B cell (primary cell): ENCODE measurements around the gene LPO. TPM values are rescaled to one million over a fixed set of nuclear protein-coding genes. Genes with fewer than 3 reads are reported as not detected.

Source experiments
- ATAC-seq: fragments of 200-7000 bp; cut with Tn5 transposase; one replicate; pipeline ENCODE4 v1.10.0; 2021; ENCODE audit warnings: low read depth, mild to moderate bottlenecking, moderate number of reproducible peaks, moderate library complexity
- CTCF ChIA-PET: fragments of 350-600 bp; sonication (Branson Sonifier 250); formaldehyde crosslinking; loops from one replicate; lab custom pipeline; 2021; ENCODE audit warnings: antibody characterized with exemption, inconsistent platforms; lab: Charles Lee
- POLR2A ChIA-PET: fragments of 350-600 bp; sonication (Branson Sonifier 250); formaldehyde crosslinking; loops from one replicate; lab custom pipeline; 2021; ENCODE audit warnings: antibody characterized with exemption; lab: Charles Lee
- DNase-seq: peaks from one replicate; pipeline ENCODE4 v3.0.0; 2013
- H2AFZ ChIP-seq: 2 replicates; pipeline ENCODE4 v1.6.1; 2012; ENCODE audit warnings: mild to moderate bottlenecking, low read depth, low read length; ENCODE audit not compliant: insufficient read depth, poor library complexity, severe bottlenecking
- H3K27ac ChIP-seq, 2 donors: 1 replicate in 1 of 2; 2 replicates in 1 of 2; pipeline ENCODE4 v1.5.1; 2012 to 2013; ENCODE audit warnings: low read length in 2 of 2, mild to moderate bottlenecking in 2 of 2, moderate library complexity in 1 of 2
- H3K27me3 ChIP-seq, 4 experiments: fragments of 200-600 bp in 1 of 4; sonication (generic) in 1 of 4; replicated peaks in 1 of 4; 1 replicate in 2 of 4; 2 replicates in 2 of 4; pipeline versions ENCODE4 v1.6.1 to v1.7.0; 2013 to 2016; ENCODE audit warnings: low read length in 3 of 4, mild to moderate bottlenecking in 2 of 4, mixed read lengths in 1 of 4, moderate library complexity in 1 of 4; ENCODE audit not compliant: insufficient read depth in 4 of 4, control insufficient read depth in 3 of 4; ENCODE audit errors: control extremely low read depth in 1 of 4
- H3K36me3 ChIP-seq, 2 experiments: replicated peaks in 1 of 2; 1 replicate in 1 of 2; 2 replicates in 1 of 2; pipeline versions ENCODE4 v1.6.1 to v1.7.1; 2013; ENCODE audit warnings: low read length in 1 of 2; ENCODE audit not compliant: insufficient read depth in 2 of 2, control insufficient read depth in 1 of 2; ENCODE audit errors: control extremely low read depth in 1 of 2, extremely low read depth in 1 of 2
- H3K4me1 ChIP-seq, 2 donors: fragments of 200-600 bp in 1 of 2; sonication (generic) in 1 of 2; 1 replicate in 1 of 2; 2 replicates in 1 of 2; pipeline versions ENCODE4 v1.5.1 to v1.6.1; 2013 to 2017; ENCODE audit warnings: low read length in 2 of 2; ENCODE audit not compliant: control insufficient read depth in 2 of 2, insufficient read depth in 2 of 2
- H3K4me2 ChIP-seq: replicated peaks from 2 replicates; pipeline ENCODE3; 2012; ENCODE audit warnings: mild to moderate bottlenecking, low read depth, low read length; ENCODE audit not compliant: poor library complexity, severe bottlenecking
- H3K4me3 ChIP-seq, 5 experiments: fragments of 200-600 bp in 1 of 5; sonication (generic) in 1 of 5; 1 replicate in 3 of 5; 2 replicates in 2 of 5; pipeline versions ENCODE4 v1.5.1 to v1.7.0; 2011 to 2016; ENCODE audit warnings: low read length in 4 of 5, mild to moderate bottlenecking in 4 of 5, low read depth in 2 of 5, control low read depth in 1 of 5, moderate library complexity in 1 of 5; ENCODE audit not compliant: insufficient read depth in 1 of 5; ENCODE audit errors: control extremely low read depth in 1 of 5, extremely low read depth in 1 of 5
- H3K79me2 ChIP-seq: fragments of 200-600 bp; sonication (generic); one replicate; pipeline ENCODE4 v1.6.0; 2016; ENCODE audit warnings: low read length; ENCODE audit not compliant: control insufficient read depth, insufficient read depth
- H3K9ac ChIP-seq: fragments of 200-600 bp; sonication (generic); 2 replicates; pipeline ENCODE4 v1.6.1; 2017; ENCODE audit warnings: mild to moderate bottlenecking, low read length, moderate library complexity
- H3K9me3 ChIP-seq, 3 donors: one replicate each; pipeline versions ENCODE4 v1.6.1 to v1.7.1; 2013; ENCODE audit warnings: low read length in 2 of 3; ENCODE audit not compliant: control insufficient read depth in 2 of 3, insufficient read depth in 1 of 3; ENCODE audit errors: control extremely low read depth in 1 of 3
- H4K20me1 ChIP-seq: 2 replicates; pipeline ENCODE4 v1.6.0; 2012; ENCODE audit warnings: mild to moderate bottlenecking, low read length; ENCODE audit not compliant: insufficient read depth, control insufficient read depth, poor library complexity, severe bottlenecking
- H3K27ac Mint-ChIP-seq: one replicate; pipeline ENCODE4 v1.8.0; 2021; ENCODE audit warnings: mixed read lengths
- H3K27me3 Mint-ChIP-seq: one replicate; pipeline ENCODE4 v1.8.0; 2021; ENCODE audit warnings: mixed read lengths
- H3K4me1 Mint-ChIP-seq: one replicate; pipeline ENCODE4 v1.8.0; 2021; ENCODE audit warnings: mixed read lengths
- H3K4me3 Mint-ChIP-seq: one replicate; pipeline ENCODE4 v1.8.0; 2021; ENCODE audit warnings: mixed read lengths
- H3K9me3 Mint-ChIP-seq: one replicate; pipeline ENCODE4 v1.8.0; 2022; ENCODE audit warnings: mixed read lengths; ENCODE audit not compliant: insufficient read depth
- EZH2 ChIP-seq: IDR thresholded peaks from 2 replicates; pipeline ENCODE4 v1.6.1; 2012; ENCODE audit warnings: borderline replicate concordance, low read depth, mild to moderate bottlenecking, moderate library complexity, low read length; ENCODE audit not compliant: insufficient read depth, poor library complexity, severe bottlenecking
- WGBS: methylation state at CpG from one replicate; pipeline ENCODE4 v1.1.5; 2013; ENCODE audit warnings: missing lambda C conversion rate; ENCODE audit not compliant: insufficient coverage; 5-methylcytosine and 5-hydroxymethylcytosine counted together
- intact Hi-C: fragments of 100-400 bp; cut with micrococcal nuclease; formaldehyde crosslinking; loops from one replicate; pipeline ENCODE4 v1.10.0; 2022
- polyA plus RNA-seq: library from polyadenylated mRNA; depleted of rRNA; stranded (reverse); fragments of >200 nt; gene quantifications from 2 replicates; pipeline ENCODE4 v1.2.3, GENCODE V29; 2012
- total RNA-seq, 2 donors: library from RNA; stranded (reverse); fragments of 120-200 nt in 1 of 2; gene quantifications; 1 replicate in 1 of 2; 2 replicates in 1 of 2; pipeline versions ENCODE4 v1.2.3 to v1.2.4, GENCODE V29; 2013 to 2022
- TF ChIP-seq, protein P1 (sequence below): fragments of 200-600 bp; IDR thresholded peaks from one replicate; pipeline ENCODE4 v1.8.0; 2022; ENCODE audit warnings: antibody characterized with exemption, mild to moderate bottlenecking

Gene LPO
- total and polyA plus RNA-seq, 2 donors (not counting 1 experiment from before 2014, with no cell fraction given): not detected

DNA sequence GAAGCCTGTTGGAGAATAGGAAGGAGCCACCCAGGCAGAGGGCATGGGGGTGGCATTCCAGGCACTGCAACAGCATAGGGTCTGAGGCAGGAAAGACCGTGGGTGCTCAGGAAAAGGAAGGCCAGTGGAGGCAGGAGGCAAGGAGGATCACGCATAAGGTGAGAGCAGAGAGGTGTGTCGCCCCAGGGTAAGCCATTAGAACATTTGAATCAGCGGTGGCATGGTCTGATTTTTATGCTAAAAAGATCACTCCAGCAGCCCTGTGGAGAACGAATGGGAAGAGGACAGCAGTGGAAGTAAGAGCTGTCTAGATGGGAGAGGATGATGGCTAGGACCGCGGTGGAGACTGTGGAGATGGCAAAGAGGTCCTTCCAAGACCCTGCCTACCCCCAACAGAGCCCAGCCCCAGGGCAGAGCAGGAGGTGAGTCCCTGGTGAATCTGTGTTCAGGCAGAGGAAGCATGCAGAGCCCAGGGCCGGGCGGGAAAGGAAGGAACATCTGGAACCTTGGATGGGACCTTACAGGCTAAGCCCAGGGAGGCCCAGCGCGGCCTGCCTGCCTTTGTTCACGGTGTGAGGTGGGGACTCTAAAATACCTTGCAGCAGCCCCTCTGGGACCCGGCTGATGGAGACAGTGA lies 7.8 kb downstream of the LPO start:
- intact Hi-C loops: no loop called here
- no peaks in the 10 kb centered on the region for H3K36me3 ChIP-seq
- H4K20me1 ChIP-seq: no peaks in the 10 kb centered on the region
- ATAC-seq: no peak
- Mint-ChIP-seq H3K4me3 (no peak overlapping the region), H3K4me1 (peaks cover 19% of the 10 kb centered on the region), H3K27me3 (peaks cover 32% of the 10 kb centered on the region), H3K9me3 (no peaks in the 10 kb centered on the region), H3K27ac (no peak overlapping the region)
- H3K9me3 ChIP-seq: peaks cover 0 to 3% (median 0%) of the 10 kb centered on the region in 3 donors
- no peak overlapping the region for H3K4me2 ChIP-seq
- WGBS: 86% methylated on average over 9 of the region's 13 CpGs
- peaks cover 0 to 47% (median 14%) of the 10 kb centered on the region in 4 experiments for H3K27me3 ChIP-seq
- TF ChIP-seq, protein P1, sequence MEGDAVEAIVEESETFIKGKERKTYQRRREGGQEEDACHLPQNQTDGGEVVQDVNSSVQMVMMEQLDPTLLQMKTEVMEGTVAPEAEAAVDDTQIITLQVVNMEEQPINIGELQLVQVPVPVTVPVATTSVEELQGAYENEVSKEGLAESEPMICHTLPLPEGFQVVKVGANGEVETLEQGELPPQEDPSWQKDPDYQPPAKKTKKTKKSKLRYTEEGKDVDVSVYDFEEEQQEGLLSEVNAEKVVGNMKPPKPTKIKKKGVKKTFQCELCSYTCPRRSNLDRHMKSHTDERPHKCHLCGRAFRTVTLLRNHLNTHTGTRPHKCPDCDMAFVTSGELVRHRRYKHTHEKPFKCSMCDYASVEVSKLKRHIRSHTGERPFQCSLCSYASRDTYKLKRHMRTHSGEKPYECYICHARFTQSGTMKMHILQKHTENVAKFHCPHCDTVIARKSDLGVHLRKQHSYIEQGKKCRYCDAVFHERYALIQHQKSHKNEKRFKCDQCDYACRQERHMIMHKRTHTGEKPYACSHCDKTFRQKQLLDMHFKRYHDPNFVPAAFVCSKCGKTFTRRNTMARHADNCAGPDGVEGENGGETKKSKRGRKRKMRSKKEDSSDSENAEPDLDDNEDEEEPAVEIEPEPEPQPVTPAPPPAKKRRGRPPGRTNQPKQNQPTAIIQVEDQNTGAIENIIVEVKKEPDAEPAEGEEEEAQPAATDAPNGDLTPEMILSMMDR: no peak
- no peak for DNase-seq
- H3K4me1 ChIP-seq: peaks cover 14 to 18% of the 10 kb centered on the region in 2 donors
- H3K27ac ChIP-seq: no peak overlapping the region
- H3K9ac ChIP-seq: no peak overlapping the region
- no peak overlapping the region for H2AFZ ChIP-seq
- ChIA-PET POLR2A (no interaction called here), CTCF (interaction anchor here (1.1 to 8.4 kb wide), 8 partner anchors 14 to 242 kb away, joined by 3 to 58 read pairs (median 4); partner anchors contain the start of genes HSF5 and MKS1)
- H3K79me2 ChIP-seq: no peaks in the 10 kb centered on the region
- no peak overlapping the region for H3K4me3 ChIP-seq

DNA sequence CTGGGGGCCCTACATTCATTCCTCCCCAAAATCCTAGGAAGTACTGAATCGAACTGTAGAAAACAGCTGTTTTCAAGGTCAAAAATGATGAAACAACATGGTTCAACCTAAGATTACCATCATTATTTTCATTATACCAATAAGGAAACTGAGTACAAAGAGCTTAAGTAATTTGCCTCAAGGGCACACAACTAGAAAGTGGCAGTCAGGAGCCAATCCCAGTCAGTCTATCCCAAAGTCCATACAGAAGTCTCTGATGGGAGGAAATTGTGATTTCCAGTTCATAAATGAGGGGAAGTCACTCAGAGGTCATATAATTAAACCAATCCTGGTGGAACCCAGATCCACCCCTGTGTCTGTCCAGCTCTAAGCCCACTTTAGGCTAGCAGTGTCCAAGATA lies 8.4 kb downstream of the LPO start:
- Mint-ChIP-seq H3K4me1 (peaks cover 19% of the 10 kb centered on the region), H3K9me3 (no peaks in the 10 kb centered on the region), H3K27ac (no peak overlapping the region), H3K4me3 (no peak overlapping the region), H3K27me3 (peaks cover 27% of the 10 kb centered on the region)
- Histone ChIP-seq H3K4me1 (peaks cover 14 to 18% of the 10 kb centered on the region in 2 donors), H3K4me3 (no peak overlapping the region), H3K27ac (no peak overlapping the region), H3K36me3 (no peaks in the 10 kb centered on the region), H3K9me3 (peaks cover 0 to 3% (median 0%) of the 10 kb centered on the region in 3 donors), H2AFZ (no peak overlapping the region), H4K20me1 (no peaks in the 10 kb centered on the region), H3K4me2 (no peak overlapping the region), H3K9ac (no peak overlapping the region), H3K79me2 (no peaks in the 10 kb centered on the region), H3K27me3 (peaks cover 0 to 41% (median 12%) of the 10 kb centered on the region in 4 experiments)
- intact Hi-C loops: no loop called here
- no peak for ATAC-seq
- TF ChIP-seq, protein P1: no peak
- TF ChIP-seq EZH2: no peak
- WGBS: 100% methylated on average over 1 of the region's 1 CpG
- ChIA-PET POLR2A (no interaction called here), CTCF (interaction anchor here (0.7 to 8.4 kb wide), 11 partner anchors 9 to 241 kb away, joined by 3 to 58 read pairs (median 3); partner anchors contain the start of genes HSF5 and MKS1)
- DNase-seq: no peak
